Measurements from ENCODE around the gene ZC3H4. TPM values are rescaled to one million over a fixed set of nuclear protein-coding genes. Genes with fewer than 3 reads are reported as not detected.
A peak's percentile ranks its signal among the peaks of the same experiment; 100 is the strongest.
"Not testable (repeated sequence)": the region's sequence is repeated elsewhere in the genome, so short reads cannot be mapped to it uniquely, and the experiment has no call there.

The ZC3H4 gene
- total RNA-seq, 6 experiments from 2014 or later, result 43.9 to 66.1 (median 55.2) TPM

DNA sequence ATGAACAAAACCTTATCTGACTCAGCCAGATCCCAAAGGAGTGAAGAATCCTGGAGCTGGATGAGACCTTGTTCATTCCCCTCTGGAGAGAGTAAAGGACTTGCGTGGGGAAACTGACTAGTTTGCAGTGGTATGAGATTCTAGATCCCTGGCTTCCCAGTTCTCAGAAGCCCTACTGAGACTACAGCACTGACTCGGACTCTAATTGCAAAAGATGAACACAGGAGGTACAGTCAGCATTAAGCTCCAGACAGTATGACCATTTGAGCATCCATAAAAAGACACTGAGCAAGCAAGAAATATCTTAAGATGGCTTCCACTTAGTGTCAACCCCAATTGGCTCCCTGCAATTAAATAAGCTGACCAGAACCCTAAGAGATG lies 6.8 kb downstream of the ZC3H4 start:
- peak; percentile 83 for DNase-seq
- H3K27me3 Mint-ChIP-seq (ENCODE audit: insufficient read depth), result no peaks in the 10 kb centered on the region
- H3K4me1 Mint-ChIP-seq (ENCODE audit: low read depth), result peaks cover 64% of the 10 kb centered on the region
- H3K4me3 Mint-ChIP-seq, result peak overlapping the region; percentile 46
- H3K9me3 Mint-ChIP-seq, result no peaks in the 10 kb centered on the region
- TF ChIP-seq, protein P1, sequence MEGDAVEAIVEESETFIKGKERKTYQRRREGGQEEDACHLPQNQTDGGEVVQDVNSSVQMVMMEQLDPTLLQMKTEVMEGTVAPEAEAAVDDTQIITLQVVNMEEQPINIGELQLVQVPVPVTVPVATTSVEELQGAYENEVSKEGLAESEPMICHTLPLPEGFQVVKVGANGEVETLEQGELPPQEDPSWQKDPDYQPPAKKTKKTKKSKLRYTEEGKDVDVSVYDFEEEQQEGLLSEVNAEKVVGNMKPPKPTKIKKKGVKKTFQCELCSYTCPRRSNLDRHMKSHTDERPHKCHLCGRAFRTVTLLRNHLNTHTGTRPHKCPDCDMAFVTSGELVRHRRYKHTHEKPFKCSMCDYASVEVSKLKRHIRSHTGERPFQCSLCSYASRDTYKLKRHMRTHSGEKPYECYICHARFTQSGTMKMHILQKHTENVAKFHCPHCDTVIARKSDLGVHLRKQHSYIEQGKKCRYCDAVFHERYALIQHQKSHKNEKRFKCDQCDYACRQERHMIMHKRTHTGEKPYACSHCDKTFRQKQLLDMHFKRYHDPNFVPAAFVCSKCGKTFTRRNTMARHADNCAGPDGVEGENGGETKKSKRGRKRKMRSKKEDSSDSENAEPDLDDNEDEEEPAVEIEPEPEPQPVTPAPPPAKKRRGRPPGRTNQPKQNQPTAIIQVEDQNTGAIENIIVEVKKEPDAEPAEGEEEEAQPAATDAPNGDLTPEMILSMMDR (IDR thresholded peaks at IDR 0.05), result no peak
- peaks cover 34% of the 10 kb centered on the region for H3K36me3 Mint-ChIP-seq (ENCODE audit: low read depth)
- peak overlapping the region; percentile 100 for H3K27ac Mint-ChIP-seq

DNA sequence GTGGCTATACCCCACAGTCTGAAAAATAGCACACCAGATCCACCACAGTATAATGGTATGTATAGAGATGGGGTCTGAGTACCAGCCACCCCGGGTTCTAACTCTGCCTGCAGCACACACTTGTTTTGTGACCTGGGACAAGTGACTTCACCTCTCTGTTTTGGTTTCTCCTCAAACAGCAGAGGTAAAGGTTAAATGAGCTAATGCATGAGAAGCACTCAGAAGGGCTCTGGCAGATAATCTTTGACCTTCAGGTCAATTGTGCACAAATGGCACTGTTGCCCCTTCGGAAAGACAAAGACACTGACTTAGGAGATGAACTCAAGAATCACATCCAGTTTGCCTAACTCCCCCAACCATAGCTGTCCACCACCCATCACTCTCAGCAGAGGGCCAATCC lies 7.7 kb downstream of the ZC3H4 start:
- Mint-ChIP-seq H3K27me3 (ENCODE audit: insufficient read depth) (no peaks in the 10 kb centered on the region), H3K27ac (peak overlapping the region; percentile 100)

DNA sequence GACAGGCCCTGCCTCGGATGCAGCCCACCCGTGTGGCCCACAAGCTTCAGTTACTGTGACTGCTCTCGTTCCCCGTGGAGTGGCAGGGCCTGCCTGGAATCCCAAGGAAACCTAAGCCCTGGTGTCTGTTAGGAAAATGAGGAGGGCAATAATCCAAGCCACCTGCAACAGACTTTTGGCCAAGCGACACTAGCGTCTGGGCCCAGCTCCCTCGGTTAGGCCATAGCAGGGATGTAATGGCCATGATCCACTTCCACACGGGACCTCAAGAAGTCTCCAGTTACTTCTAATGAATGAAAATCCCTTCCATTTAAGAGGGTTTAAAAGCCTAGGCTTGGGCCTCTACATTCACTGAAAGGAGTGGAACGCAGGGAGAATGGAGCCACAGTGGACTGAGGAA lies 8.9 kb downstream of the ZC3H4 start:
- H3K4me1 Mint-ChIP-seq (ENCODE audit: low read depth), result peaks cover 55% of the 10 kb centered on the region
- H3K9me3 Mint-ChIP-seq, result no peaks in the 10 kb centered on the region
- H3K27me3 Mint-ChIP-seq (ENCODE audit: insufficient read depth), result no peaks in the 10 kb centered on the region
- no peak for DNase-seq
- TF ChIP-seq, protein P1 (IDR thresholded peaks at IDR 0.05), result no peak
- peaks cover 19% of the 10 kb centered on the region for H3K36me3 Mint-ChIP-seq (ENCODE audit: low read depth)
- H3K4me3 Mint-ChIP-seq, result no peak overlapping the region
- H3K27ac Mint-ChIP-seq, result 0 out of 2 replicates have a peak overlapping the region, but pooled peaks have one; percentile 100

More for the DNA sequence above, 7.7 kb downstream of the ZC3H4 start:
- Mint-ChIP-seq H3K36me3 (ENCODE audit: low read depth) (peaks cover 26% of the 10 kb centered on the region), H3K4me1 (ENCODE audit: low read depth) (peaks cover 64% of the 10 kb centered on the region), H3K9me3 (no peaks in the 10 kb centered on the region), H3K4me3 (peak overlapping the region; percentile 46)
- no peak for DNase-seq
- TF ChIP-seq, protein P1 (IDR thresholded peaks at IDR 0.05), result no peak

DNA sequence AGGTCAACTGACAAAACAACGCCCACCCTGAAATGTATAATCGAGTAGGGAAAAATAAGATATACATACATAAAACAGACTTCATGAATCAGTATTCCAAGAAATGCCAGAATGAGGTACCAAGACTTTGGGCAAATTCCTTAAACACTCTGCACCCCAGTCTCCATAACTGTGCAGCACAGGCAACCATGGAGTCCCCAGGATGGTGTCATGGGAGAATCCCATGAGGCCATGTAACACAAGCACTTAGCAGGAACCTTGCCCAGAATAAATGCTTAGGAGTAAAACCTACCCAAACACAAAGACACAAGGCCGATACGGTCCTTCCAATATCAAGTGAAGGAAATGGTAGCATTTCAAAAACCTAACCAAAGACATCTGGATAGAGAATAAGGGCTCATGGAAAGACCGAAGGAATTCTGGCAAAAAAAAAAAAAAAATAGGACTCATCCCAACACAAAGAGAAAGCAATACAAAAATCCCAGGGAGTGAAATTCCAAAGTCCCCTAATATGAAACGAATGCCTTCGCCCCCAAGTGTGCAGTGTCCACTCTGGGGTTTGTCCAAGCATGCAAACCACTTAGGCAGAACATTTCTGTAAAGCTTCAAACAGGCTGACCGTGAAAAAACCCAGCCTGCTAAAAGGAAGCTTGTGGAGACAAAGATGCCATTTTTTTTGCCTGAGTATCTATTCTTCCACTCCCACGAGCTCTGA lies 11.1 kb downstream of the ZC3H4 start:
- no peaks in the 10 kb centered on the region for H3K9me3 Mint-ChIP-seq
- no peak overlapping the region for H3K4me3 Mint-ChIP-seq
- peak overlapping the region; percentile 26 for H3K27ac Mint-ChIP-seq
- H3K36me3 Mint-ChIP-seq (ENCODE audit: low read depth), result peaks cover 15% of the 10 kb centered on the region
- TF ChIP-seq, protein P1 (IDR thresholded peaks at IDR 0.05), result no peak
- H3K27me3 Mint-ChIP-seq (ENCODE audit: insufficient read depth), result no peaks in the 10 kb centered on the region
- DNase-seq, result no peak
- peaks cover 34% of the 10 kb centered on the region for H3K4me1 Mint-ChIP-seq (ENCODE audit: low read depth)

DNA sequence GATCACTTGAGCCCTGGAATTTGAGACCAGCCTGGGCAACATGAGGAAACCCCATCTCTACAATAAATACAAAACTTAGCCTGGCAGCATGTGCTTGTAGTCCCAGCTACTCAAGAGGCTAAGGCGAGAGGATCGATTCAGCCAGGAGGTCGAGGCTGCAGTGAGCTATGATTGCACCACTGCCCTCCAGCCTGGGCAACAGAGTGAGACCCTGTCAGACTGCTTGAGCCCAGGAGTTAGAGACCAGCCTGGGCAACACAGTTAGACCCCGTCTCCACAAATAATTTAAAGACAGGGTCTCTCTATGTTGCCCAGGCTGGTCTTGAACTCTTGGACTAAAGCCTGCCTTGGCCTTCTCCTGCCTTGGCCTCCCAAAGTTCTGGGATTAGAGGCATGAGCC lies 12.5 kb downstream of the ZC3H4 start:
- not testable (repeated sequence) for H3K9me3 Mint-ChIP-seq; H3K27ac Mint-ChIP-seq; H3K27me3 Mint-ChIP-seq (ENCODE audit: insufficient read depth); DNase-seq; H3K4me3 Mint-ChIP-seq
- peaks cover 15% of the 10 kb centered on the region for H3K36me3 Mint-ChIP-seq (ENCODE audit: low read depth)
- H3K4me1 Mint-ChIP-seq (ENCODE audit: low read depth), result peaks cover 24% of the 10 kb centered on the region

DNA sequence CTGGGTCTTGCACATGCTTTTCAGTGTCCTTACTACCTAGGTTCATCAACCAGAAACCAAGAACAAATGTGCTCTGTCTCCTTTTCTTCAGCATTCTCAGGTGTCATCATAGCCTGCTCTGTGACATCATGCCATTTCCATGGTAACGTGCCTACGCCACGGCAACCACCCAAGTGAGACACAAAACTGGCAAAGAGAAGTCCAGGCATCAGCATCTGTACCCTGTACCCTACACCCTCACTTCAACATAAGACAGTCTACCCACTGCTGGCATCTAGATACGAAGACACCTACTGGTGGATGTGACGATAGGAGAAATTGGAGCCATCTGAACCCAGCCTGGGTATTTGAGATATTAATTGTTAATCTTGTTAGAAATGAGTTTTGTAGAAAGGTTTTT lies 13.3 kb downstream of the ZC3H4 start:
- Mint-ChIP-seq H3K36me3 (ENCODE audit: low read depth) (peaks cover 9% of the 10 kb centered on the region; the same call in 1 of the 2 replicates), H3K4me1 (ENCODE audit: low read depth) (peaks cover 21% of the 10 kb centered on the region), H3K4me3 (no peak overlapping the region), H3K9me3 (no peaks in the 10 kb centered on the region), H3K27me3 (ENCODE audit: insufficient read depth) (no peaks in the 10 kb centered on the region), H3K27ac (0 out of 2 replicates have a peak overlapping the region, but pooled peaks have one; percentile 42)
- DNase-seq, result no peak
- TF ChIP-seq, protein P1 (IDR thresholded peaks at IDR 0.05), result no peak

Measured in HFFc6 (cell line).